Neutrophil (primary cell): ENCODE data around the gene KAT7.

Source experiments
- H3K27ac ChIP-seq: fragments of 200-600 bp; sonication (generic); 2 replicates; pipeline ENCODE4 v1.5.1; 2016; ENCODE audit warnings: mild to moderate bottlenecking, moderate library complexity
- H3K27me3 ChIP-seq: fragments of 200-600 bp; sonication (generic); 2 replicates; pipeline ENCODE4 v1.6.0; 2016; ENCODE audit warnings: mild to moderate bottlenecking
- H3K36me3 ChIP-seq: fragments of 200-600 bp; sonication (generic); 2 replicates; pipeline ENCODE4 v1.5.1; 2017
- H3K4me1 ChIP-seq, 2 experiments: fragments of 200-600 bp in 1 of 2; sonication (generic) in 1 of 2; 1 replicate in 1 of 2; 2 replicates in 1 of 2; pipeline versions ENCODE4 v1.5.1 to v1.6.1; 2013 to 2016; ENCODE audit warnings: low read depth in 1 of 2, low read length in 1 of 2, mild to moderate bottlenecking in 1 of 2, moderate library complexity in 1 of 2; ENCODE audit not compliant: control insufficient read depth in 1 of 2, insufficient read depth in 1 of 2
- H3K4me3 ChIP-seq, 2 experiments: fragments of 200-600 bp in 1 of 2; sonication (generic) in 1 of 2; 1 replicate in 1 of 2; 2 replicates in 1 of 2; pipeline ENCODE4 v1.5.1; 2013 to 2016; ENCODE audit warnings: low read depth in 1 of 2, low read length in 1 of 2, mild to moderate bottlenecking in 1 of 2, moderate library complexity in 1 of 2
- H3K9me3 ChIP-seq: fragments of 200-600 bp; sonication (generic); 2 replicates; pipeline ENCODE4 v1.5.1; 2016
- CTCF ChIP-seq: fragments of 200-600 bp; sonication (generic); IDR thresholded peaks from 2 replicates; pipeline ENCODE4 v1.5.1; 2016; ENCODE audit warnings: antibody characterized with exemption

Gene KAT7

GRCh38 chr17:49788478-49789242, at the start of gene KAT7:
Gene KAT7, plus strand, starts transcription at chr17:49788681. Its CDS starts 154 bp downstream, at chr17:49788835.
- peak; percentile 20 for TF ChIP-seq CTCF
- H3K4me1 ChIP-seq = peaks cover 16% of the 10 kb centered on the region in 2 experiments
- no peaks in the 10 kb centered on the region for H3K9me3 ChIP-seq
- H3K4me3 ChIP-seq = peak within 1 kb of the TSS; percentile 98 to 99
- no peaks in the 10 kb centered on the region for H3K27me3 ChIP-seq
- peaks cover 26% of the 10 kb centered on the region for H3K36me3 ChIP-seq
- H3K27ac ChIP-seq = peak within 1 kb of the TSS; percentile 96

- no peaks in the 10 kb centered on the region for H3K27me3 ChIP-seq
- H3K36me3 ChIP-seq = no peaks in the 10 kb centered on the region
- TF ChIP-seq CTCF = no peak
- peaks cover 68 to 79% of the 10 kb centered on the region in 2 experiments for H3K4me1 ChIP-seq
- H3K27ac ChIP-seq = peak overlapping the region; percentile 90
- no peaks in the 10 kb centered on the region for H3K9me3 ChIP-seq
- H3K4me3 ChIP-seq = peak overlapping the region; percentile 51 to 59
Observed at GRCh38 chr17:49739641-49740271, 48.7 kb upstream of the KAT7 start.

GRCh38 chr17:49741009-49741691, 47.3 kb upstream of the KAT7 start:
- peak overlapping the region; percentile 51 to 59 for H3K4me3 ChIP-seq
- peaks cover 63 to 76% of the 10 kb centered on the region in 2 experiments for H3K4me1 ChIP-seq

GRCh38 chr17:49741692-49742076, 46.8 kb upstream of the KAT7 start:
- Histone ChIP-seq H3K27ac (peak overlapping the region; percentile 90), H3K4me1 (peaks cover 65 to 76% of the 10 kb centered on the region in 2 experiments), H3K27me3 (no peaks in the 10 kb centered on the region), H3K9me3 (no peaks in the 10 kb centered on the region), H3K4me3 (peak overlapping the region; percentile 51 to 59), H3K36me3 (no peaks in the 10 kb centered on the region)
- no peak for TF ChIP-seq CTCF

More at GRCh38 chr17:49741009-49741691, 47.3 kb upstream of the KAT7 start:
- Histone ChIP-seq H3K9me3 (no peaks in the 10 kb centered on the region), H3K27ac (peak overlapping the region; percentile 90), H3K36me3 (no peaks in the 10 kb centered on the region), H3K27me3 (no peaks in the 10 kb centered on the region)
- TF ChIP-seq CTCF = no peak

- Histone ChIP-seq H3K27ac (peak overlapping the region; percentile 90), H3K36me3 (no peaks in the 10 kb centered on the region), H3K4me3 (peak overlapping the region; percentile 51 to 59), H3K4me1 (peaks cover 69 to 77% of the 10 kb centered on the region in 2 experiments), H3K27me3 (no peaks in the 10 kb centered on the region), H3K9me3 (no peaks in the 10 kb centered on the region)
- no peak for TF ChIP-seq CTCF
Observed at GRCh38 chr17:49742166-49742638, 46.3 kb upstream of the KAT7 start.
